ENCODE data around the gene FLT3.

FLT3 gene

DNA sequence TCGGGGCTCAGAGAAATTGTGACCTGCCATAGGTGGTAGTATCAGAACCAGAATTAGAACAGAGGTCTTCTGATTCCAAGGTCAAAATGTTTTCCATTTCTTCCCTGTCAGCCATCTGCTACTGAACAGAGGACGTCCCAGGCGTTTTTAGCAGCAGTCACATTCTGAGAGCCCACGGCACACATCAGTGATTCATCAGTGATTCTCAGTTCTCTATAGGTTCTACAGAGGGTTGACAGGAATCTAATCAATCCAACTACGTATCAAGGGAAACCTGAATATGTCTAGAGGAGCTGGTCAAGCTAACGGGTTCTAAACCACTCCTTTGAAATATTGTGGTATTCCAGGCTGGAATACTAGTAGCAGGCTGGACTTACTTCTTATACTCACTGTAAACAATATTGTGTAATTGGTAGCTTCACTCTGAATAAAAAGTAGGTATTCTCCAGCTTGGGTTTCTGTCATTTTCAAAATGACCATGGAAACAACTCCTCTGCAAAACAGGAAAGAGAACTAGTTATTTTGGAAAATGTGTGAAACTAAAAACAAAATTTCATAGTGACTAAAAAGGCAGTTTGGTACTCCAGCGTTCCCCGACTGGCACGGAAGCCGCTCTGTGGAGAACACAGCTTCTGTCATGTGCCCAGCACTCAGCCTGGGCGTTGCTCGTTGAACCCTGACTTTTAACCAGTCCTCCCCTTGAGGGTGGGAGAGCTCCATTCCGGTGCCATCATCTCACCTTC is 43.2 kb downstream of the FLT3 start:
- H3K4me3 ChIP-seq (ENCODE audit: low read depth, low read length) = no peak overlapping the region
- TF ChIP-seq CTCF (IDR thresholded peaks at IDR 0.05; ENCODE audit: low read depth, low read length, missing control alignments) = no peak
- no peak for DNase-seq (ENCODE audit: low read depth)
- in situ Hi-C loops (cut with HindIII; ENCODE audit: low sequenced_read_pairs) = no loop called here

GRCh38 chr13:28056426-28056825 is 44.0 kb downstream of the FLT3 start:
- in situ Hi-C loops (cut with HindIII; ENCODE audit: low sequenced_read_pairs) = no loop called here
- no peak overlapping the region for H3K4me3 ChIP-seq (ENCODE audit: low read depth, low read length)
- TF ChIP-seq CTCF (IDR thresholded peaks at IDR 0.05; ENCODE audit: low read depth, low read length, missing control alignments) = no peak
- no peak for DNase-seq (ENCODE audit: low read depth)

- no peak overlapping the region for H3K4me3 ChIP-seq (ENCODE audit: low read depth, low read length)
- in situ Hi-C loops (cut with HindIII; ENCODE audit: low sequenced_read_pairs) = no loop called here
- DNase-seq (ENCODE audit: low read depth) = no peak
- TF ChIP-seq CTCF (IDR thresholded peaks at IDR 0.05; ENCODE audit: low read depth, low read length, missing control alignments) = no peak
Measured at GRCh38 chr13:28055357-28055756, 45.0 kb downstream of the FLT3 start.

GRCh38 chr13:28052945-28053344 is 47.4 kb downstream of the FLT3 start:
- no peak for TF ChIP-seq CTCF (IDR thresholded peaks at IDR 0.05; ENCODE audit: low read depth, low read length, missing control alignments)
- in situ Hi-C loops (cut with HindIII; ENCODE audit: low sequenced_read_pairs) = no loop called here
- H3K4me3 ChIP-seq (ENCODE audit: low read depth, low read length) = no peak overlapping the region
- no peak for DNase-seq (ENCODE audit: low read depth)

GRCh38 chr13:28049880-28050875 is 50.2 kb downstream of the FLT3 start:
- no peak overlapping the region for H3K4me3 ChIP-seq (ENCODE audit: low read depth, low read length)
- TF ChIP-seq CTCF (IDR thresholded peaks at IDR 0.05; ENCODE audit: low read depth, low read length, missing control alignments) = no peak
- no peak for DNase-seq (ENCODE audit: low read depth)
- in situ Hi-C loops (cut with HindIII; ENCODE audit: low sequenced_read_pairs) = no loop called here

DNA sequence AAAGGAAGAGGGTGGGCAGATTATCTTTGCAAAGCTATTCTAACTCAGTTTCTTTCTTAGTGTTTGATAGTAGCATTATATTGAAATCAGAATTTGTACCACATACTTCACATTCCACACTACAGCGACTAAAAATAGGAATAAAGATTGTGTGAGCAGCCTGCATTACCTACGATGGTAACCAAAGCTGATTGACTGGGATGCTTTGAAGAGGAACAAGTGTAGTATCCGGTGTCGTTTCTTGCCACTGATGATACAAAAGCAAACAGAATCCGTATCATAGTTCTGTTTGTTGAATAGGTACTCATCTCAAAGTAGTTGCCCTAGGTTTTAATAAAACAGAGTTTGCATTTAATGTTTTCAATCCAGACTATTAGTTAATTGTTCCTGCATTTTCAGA is 51.2 kb downstream of the FLT3 start:
- no peak for DNase-seq (ENCODE audit: low read depth)
- in situ Hi-C loops (cut with HindIII; ENCODE audit: low sequenced_read_pairs) = no loop called here
- no peak for TF ChIP-seq CTCF (IDR thresholded peaks at IDR 0.05; ENCODE audit: low read depth, low read length, missing control alignments)
- H3K4me3 ChIP-seq (ENCODE audit: low read depth, low read length) = no peak overlapping the region

Measured in astrocyte of the cerebellum (primary cell).